Epithelial cell of esophagus (primary cell): Measurements from ENCODE around the gene CPLX1.

Experiments used
- DNase-seq: peaks from one replicate; pipeline ENCODE4 v3.0.0; 2010; ENCODE audit warnings: low read depth
- H3K4me3 ChIP-seq: 2 replicates; pipeline ENCODE4 v1.5.1; 2011; ENCODE audit warnings: mild to moderate bottlenecking, low read length, control low read depth
- CTCF ChIP-seq: IDR thresholded peaks from 2 replicates; pipeline ENCODE4 v1.5.1; 2011; ENCODE audit warnings: low read depth, mild to moderate bottlenecking, low read length, control low read depth, inconsistent platforms; ENCODE audit not compliant: insufficient read depth; ENCODE audit errors: missing control alignments

CPLX1 gene

GRCh38 chr4:856225-856901, 30.4 kb upstream of the CPLX1 start:
- no peak for TF ChIP-seq CTCF
- no peak for DNase-seq

GRCh38 chr4:855880-856224, 29.9 kb upstream of the CPLX1 start:
- no peak for DNase-seq
- TF ChIP-seq CTCF, result no peak
- no peak overlapping the region for H3K4me3 ChIP-seq

More at GRCh38 chr4:856225-856901, 30.4 kb upstream of the CPLX1 start:
- H3K4me3 ChIP-seq, result no peak overlapping the region

DNA sequence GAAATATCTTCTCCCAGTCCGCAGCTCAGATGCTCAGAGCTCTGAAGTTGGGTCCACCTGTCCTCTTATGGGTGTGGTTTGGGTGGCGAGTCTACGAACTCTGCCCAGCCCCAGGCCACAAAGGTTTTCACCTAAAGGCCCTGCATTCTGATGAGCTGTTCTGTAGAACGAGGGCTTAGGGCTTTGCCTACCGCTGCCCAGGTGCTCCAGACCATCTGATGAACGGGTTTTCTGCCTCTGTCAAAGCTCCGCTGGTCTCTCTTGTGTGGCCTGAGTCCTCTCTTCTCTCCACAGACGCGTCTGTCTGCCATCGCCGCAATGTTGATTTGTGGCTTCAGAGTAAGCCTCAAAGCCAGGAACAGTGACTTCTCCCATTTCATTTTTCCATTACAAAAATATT, 28.4 kb upstream of the CPLX1 start:
- TF ChIP-seq CTCF, result no peak
- H3K4me3 ChIP-seq, result no peak overlapping the region
- DNase-seq, result no peak

GRCh38 chr4:853416-853781, 27.5 kb upstream of the CPLX1 start:
- DNase-seq, result no peak
- H3K4me3 ChIP-seq, result no peak overlapping the region
- TF ChIP-seq CTCF, result no peak

DNA sequence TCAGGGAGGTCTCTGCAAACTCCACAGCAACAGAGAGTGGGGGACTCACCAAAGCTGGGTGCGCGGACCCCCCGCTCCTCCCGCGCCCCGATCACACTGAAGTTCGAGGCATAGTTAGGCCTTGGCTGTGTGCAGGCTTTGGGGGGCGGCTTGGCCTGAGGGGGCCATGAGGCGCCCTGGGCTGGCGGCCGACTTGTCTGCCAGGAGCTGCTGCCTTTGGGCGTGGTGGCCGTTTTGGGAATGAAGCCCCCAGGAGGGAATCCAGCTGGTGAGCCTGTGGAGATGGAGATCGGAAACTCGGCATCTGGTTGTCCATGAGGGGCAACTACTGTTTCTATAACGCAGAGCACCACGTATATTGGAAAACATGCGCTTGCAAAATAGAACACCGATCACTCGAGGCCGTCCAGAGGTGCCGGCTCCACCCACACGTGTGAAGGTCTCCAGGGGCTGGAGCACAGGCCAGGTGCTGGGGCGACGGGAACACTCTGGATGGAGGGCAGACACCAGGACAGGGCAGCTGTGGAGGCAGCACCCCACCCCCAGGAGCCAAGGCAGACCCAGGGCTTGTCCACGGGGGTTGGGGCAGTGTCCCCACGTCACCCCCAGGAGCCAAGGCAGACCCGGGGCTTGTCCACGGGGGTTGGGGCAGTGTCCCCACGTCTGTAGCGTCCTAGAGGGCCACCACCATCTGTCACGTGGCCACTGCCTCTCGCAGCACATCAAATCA, 25.9 kb upstream of the CPLX1 start:
- no peak overlapping the region for H3K4me3 ChIP-seq
- DNase-seq, result no peak
- no peak for TF ChIP-seq CTCF

DNA sequence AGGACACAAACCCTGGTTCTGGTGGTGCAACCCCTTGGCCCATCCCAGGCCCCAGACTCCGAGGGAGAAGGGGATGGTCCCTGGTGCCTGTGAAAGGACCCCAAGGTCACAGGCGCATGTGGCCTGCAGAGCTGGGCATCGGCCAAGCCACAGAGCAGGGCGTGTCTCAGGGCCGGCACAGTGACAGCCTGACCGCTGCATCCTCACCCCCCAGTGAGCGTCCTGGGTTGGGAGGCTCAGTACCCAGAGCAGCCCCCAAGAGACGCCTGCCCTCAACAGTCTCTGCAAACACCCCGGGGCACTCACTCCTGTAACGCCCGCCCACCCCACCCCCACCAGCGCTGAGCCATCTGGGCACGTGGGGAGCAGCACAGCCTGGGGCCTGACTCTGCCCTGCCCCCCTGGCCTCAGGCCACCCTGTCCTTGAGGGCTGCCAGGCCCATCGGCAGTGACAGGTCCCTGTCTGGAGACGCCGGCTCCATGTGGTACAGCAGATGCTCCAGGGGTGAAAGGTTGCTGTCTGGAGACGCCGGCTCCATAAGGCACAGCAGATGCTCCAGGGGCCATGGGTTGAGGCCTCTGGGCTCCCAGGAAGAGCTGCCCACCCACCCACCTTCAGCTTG, 24.5 kb upstream of the CPLX1 start:
- DNase-seq, result no peak
- no peak overlapping the region for H3K4me3 ChIP-seq
- no peak for TF ChIP-seq CTCF
